Panc1 (cell line): Measurements from ENCODE around the gene LMOD1. TPM values are rescaled to one million over a fixed set of nuclear protein-coding genes. Genes with fewer than 3 reads are reported as not detected.

ENCODE experiments used
- ATAC-seq: fragments of 200-7000 bp; cut with Tn5 transposase; 2 replicates; pipeline ENCODE4 v1.9.1; 2020; ENCODE audit warnings: mild to moderate bottlenecking, moderate library complexity
- BruUV-seq: library from RNA; stranded (reverse); fragments of 400-500 nt; replicated peaks from 2 replicates; lab custom pipeline; 2021; lab: Mats Ljungman, UMichigan
- CTCF ChIA-PET: fragments of 300-600 bp; sonication (Branson Sonifier 250); formaldehyde crosslinking; loops from one replicate; lab custom pipeline; 2022; ENCODE audit warnings: antibody characterized with exemption; lab: Charles Lee
- POLR2A ChIA-PET: fragments of 300-600 bp; sonication (Branson Sonifier 250); formaldehyde crosslinking; loops from one replicate; lab custom pipeline; 2022; ENCODE audit warnings: antibody characterized with exemption; lab: Charles Lee
- DNase-seq: peaks from one replicate; pipeline ENCODE4 v3.0.0-alpha.2; 2010; ENCODE audit warnings: low read depth, low spot score
- H3K27ac ChIP-seq: 2 replicates; pipeline ENCODE4 v1.5.1; 2011; ENCODE audit warnings: mild to moderate bottlenecking, low read length, inconsistent platforms
- H3K27me3 ChIP-seq: fragments of 200-500 bp; sonication (Bioruptor generic); 2 replicates; pipeline ENCODE4 v1.6.0; 2014; ENCODE audit warnings: low read length, inconsistent platforms; ENCODE audit not compliant: control insufficient read depth, insufficient read depth
- H3K36me3 ChIP-seq: fragments of 200-500 bp; sonication (Bioruptor generic); 2 replicates; pipeline ENCODE4 v1.5.1; 2014; ENCODE audit warnings: inconsistent platforms, mild to moderate bottlenecking, low read length, moderate library complexity; ENCODE audit not compliant: control insufficient read depth, insufficient read depth
- H3K4me1 ChIP-seq: 2 replicates; pipeline ENCODE4 v1.5.1; 2011; ENCODE audit warnings: inconsistent platforms, mild to moderate bottlenecking, low read length, moderate library complexity; ENCODE audit not compliant: control insufficient read depth, insufficient read depth
- H3K4me3 ChIP-seq, 2 experiments: 2 replicates each; pipeline ENCODE4 v1.5.1; 2011 to 2012; ENCODE audit warnings: low read depth in 2 of 2, low read length in 2 of 2, mild to moderate bottlenecking in 2 of 2, inconsistent platforms in 1 of 2, moderate library complexity in 1 of 2
- H3K9me3 ChIP-seq: fragments of 200-500 bp; sonication (Bioruptor generic); 2 replicates; pipeline ENCODE4 v1.5.1; 2014; ENCODE audit warnings: low read depth, mild to moderate bottlenecking, inconsistent platforms, low read length, moderate library complexity; ENCODE audit not compliant: control insufficient read depth, insufficient read depth
- POLR2AphosphoS5 ChIP-seq: IDR thresholded peaks from 2 replicates; pipeline ENCODE4 v1.6.1; 2012; ENCODE audit warnings: mild to moderate bottlenecking, low read depth, low read length, moderate library complexity
- SIN3A ChIP-seq: IDR thresholded peaks from 2 replicates; pipeline ENCODE4 v1.6.1; 2012; ENCODE audit warnings: low read depth, mild to moderate bottlenecking, low read length, moderate library complexity, borderline replicate concordance; ENCODE audit not compliant: insufficient read depth
- TCF7L2 ChIP-seq: IDR thresholded peaks from 2 replicates; pipeline ENCODE4 v1.6.1; 2011; ENCODE audit warnings: mild to moderate bottlenecking, low read depth, low read length, inconsistent platforms
- in situ Hi-C: cut with HindIII; loops from 2 replicates; pipeline ENCODE4 v1.10.0; 2016; ENCODE audit warnings: low sequenced_read_pairs, low pct_unique_long_range_greater_than_20kb
- intact Hi-C: fragments of 100-400 bp; cut with micrococcal nuclease; formaldehyde crosslinking; loops from one replicate; pipeline ENCODE4 v1.10.0; 2022; ENCODE audit not compliant: unreplicated experiment
- total RNA-seq: library from RNA; stranded (reverse); gene quantifications from one replicate; pipeline ENCODE4 v1.2.1, GENCODE V29; 2021; ENCODE audit not compliant: unreplicated experiment
- TF ChIP-seq, protein P1 (sequence below), 2 experiments: IDR thresholded peaks; 2 replicates each; pipeline ENCODE4 v1.6.1; 2011 to 2012; ENCODE audit warnings: low read depth in 2 of 2, control low read depth in 1 of 2, low read length in 1 of 2, mild to moderate bottlenecking in 1 of 2, moderate library complexity in 1 of 2; ENCODE audit not compliant: insufficient read depth in 1 of 2
- TF ChIP-seq, protein P2 (sequence below): fragments of 450-650 bp; IDR thresholded peaks from 2 replicates; pipeline ENCODE4 v1.5.1; 2017; ENCODE audit warnings: mild to moderate bottlenecking

The LMOD1 gene
- total RNA-seq, 1 experiment from 2014 or later: 0.13 TPM

DNA sequence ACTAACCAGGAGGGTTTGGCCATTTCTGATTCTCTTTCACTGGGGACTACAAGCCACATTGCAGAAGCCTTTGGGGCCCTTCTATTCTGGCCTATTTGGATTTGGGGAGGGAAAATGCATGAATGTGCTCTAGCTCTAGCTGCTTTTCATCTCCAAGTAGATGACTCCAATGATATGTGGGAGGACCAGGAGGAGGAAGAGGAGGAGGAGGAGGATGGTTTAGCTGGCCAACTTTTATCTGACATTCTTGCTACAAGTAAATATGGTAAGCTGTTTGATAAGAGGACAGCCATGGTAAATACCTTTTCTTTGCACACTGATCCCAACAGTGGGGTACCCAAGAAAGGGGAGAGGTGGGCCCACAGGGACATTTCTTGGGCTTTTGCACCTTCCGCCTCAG lies 71.7 kb downstream of the LMOD1 start:
- DNase-seq (no peak), ATAC-seq (no peak)
- intact Hi-C loops (loop anchor here (10.0 kb wide), 1 partner anchor 240 kb away; no protein-coding TSS in a partner anchor), in situ Hi-C loops (no loop called here)
- ChIA-PET POLR2A (no interaction called here), CTCF (interaction anchor here (0.5 kb wide), 1 partner anchor 46 kb away, joined by 4 read pairs; no protein-coding TSS in a partner anchor)
- TF ChIP-seq, protein P1, sequence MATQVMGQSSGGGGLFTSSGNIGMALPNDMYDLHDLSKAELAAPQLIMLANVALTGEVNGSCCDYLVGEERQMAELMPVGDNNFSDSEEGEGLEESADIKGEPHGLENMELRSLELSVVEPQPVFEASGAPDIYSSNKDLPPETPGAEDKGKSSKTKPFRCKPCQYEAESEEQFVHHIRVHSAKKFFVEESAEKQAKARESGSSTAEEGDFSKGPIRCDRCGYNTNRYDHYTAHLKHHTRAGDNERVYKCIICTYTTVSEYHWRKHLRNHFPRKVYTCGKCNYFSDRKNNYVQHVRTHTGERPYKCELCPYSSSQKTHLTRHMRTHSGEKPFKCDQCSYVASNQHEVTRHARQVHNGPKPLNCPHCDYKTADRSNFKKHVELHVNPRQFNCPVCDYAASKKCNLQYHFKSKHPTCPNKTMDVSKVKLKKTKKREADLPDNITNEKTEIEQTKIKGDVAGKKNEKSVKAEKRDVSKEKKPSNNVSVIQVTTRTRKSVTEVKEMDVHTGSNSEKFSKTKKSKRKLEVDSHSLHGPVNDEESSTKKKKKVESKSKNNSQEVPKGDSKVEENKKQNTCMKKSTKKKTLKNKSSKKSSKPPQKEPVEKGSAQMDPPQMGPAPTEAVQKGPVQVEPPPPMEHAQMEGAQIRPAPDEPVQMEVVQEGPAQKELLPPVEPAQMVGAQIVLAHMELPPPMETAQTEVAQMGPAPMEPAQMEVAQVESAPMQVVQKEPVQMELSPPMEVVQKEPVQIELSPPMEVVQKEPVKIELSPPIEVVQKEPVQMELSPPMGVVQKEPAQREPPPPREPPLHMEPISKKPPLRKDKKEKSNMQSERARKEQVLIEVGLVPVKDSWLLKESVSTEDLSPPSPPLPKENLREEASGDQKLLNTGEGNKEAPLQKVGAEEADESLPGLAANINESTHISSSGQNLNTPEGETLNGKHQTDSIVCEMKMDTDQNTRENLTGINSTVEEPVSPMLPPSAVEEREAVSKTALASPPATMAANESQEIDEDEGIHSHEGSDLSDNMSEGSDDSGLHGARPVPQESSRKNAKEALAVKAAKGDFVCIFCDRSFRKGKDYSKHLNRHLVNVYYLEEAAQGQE (IDR thresholded peaks at IDR 0.05; ENCODE audit: insufficient read depth in 1 of 2, low read depth in 2 of 2, low read length in 1 of 2): no peak
- TF ChIP-seq, protein P2, sequence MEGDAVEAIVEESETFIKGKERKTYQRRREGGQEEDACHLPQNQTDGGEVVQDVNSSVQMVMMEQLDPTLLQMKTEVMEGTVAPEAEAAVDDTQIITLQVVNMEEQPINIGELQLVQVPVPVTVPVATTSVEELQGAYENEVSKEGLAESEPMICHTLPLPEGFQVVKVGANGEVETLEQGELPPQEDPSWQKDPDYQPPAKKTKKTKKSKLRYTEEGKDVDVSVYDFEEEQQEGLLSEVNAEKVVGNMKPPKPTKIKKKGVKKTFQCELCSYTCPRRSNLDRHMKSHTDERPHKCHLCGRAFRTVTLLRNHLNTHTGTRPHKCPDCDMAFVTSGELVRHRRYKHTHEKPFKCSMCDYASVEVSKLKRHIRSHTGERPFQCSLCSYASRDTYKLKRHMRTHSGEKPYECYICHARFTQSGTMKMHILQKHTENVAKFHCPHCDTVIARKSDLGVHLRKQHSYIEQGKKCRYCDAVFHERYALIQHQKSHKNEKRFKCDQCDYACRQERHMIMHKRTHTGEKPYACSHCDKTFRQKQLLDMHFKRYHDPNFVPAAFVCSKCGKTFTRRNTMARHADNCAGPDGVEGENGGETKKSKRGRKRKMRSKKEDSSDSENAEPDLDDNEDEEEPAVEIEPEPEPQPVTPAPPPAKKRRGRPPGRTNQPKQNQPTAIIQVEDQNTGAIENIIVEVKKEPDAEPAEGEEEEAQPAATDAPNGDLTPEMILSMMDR: no peak
- TF ChIP-seq POLR2AphosphoS5 (no peak), SIN3A (no peak), TCF7L2 (no peak)
- Histone ChIP-seq H3K27ac (no peak overlapping the region), H3K4me3 (no peak overlapping the region), H3K36me3 (peaks cover 17% of the 10 kb centered on the region), H3K27me3 (no peaks in the 10 kb centered on the region), H3K9me3 (no peaks in the 10 kb centered on the region), H3K4me1 (no peaks in the 10 kb centered on the region)
- no TSS peak for BruUV-seq

DNA sequence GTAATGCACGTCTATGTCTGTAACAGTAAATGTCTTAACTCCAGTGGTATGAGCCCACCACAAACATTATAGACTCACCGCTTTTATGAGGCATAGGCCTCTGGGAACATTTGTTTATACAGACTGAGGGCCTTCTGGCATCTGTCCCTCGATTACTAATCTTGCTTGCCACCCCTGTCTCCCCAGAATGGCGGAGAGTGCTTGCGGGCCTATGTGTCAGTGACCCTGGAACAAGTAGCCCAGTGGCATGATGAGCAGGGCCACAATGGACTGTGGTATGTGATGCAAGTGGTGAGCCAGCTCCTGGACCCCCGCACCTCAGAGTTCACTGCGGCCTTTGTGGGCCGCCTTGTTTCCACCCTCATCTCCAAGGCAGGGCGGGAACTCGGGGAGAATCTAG lies 76.0 kb downstream of the LMOD1 start:
- no peak overlapping the region for H3K4me3 ChIP-seq
- H3K36me3 ChIP-seq: peaks cover 41% of the 10 kb centered on the region
- H3K27me3 ChIP-seq: no peaks in the 10 kb centered on the region
- H3K9me3 ChIP-seq: no peaks in the 10 kb centered on the region
- ATAC-seq: no peak
- POLR2A ChIA-PET: no interaction called here
- in situ Hi-C loops (no loop called here), intact Hi-C loops (loop anchor here (10.0 kb wide), 1 partner anchor 244 kb away; no protein-coding TSS in a partner anchor)
- CTCF ChIA-PET: no interaction called here
- TF ChIP-seq TCF7L2 (no peak), POLR2AphosphoS5 (no peak), SIN3A (no peak)
- TF ChIP-seq, protein P1 (IDR thresholded peaks at IDR 0.05; ENCODE audit: insufficient read depth in 1 of 2, low read depth in 2 of 2, low read length in 1 of 2): no peak
- TF ChIP-seq, protein P2: no peak
- no peak overlapping the region for H3K27ac ChIP-seq
- DNase-seq: no peak
- H3K4me1 ChIP-seq: no peaks in the 10 kb centered on the region
- BruUV-seq: no TSS peak
